ENCODE measurements around the gene NPDC1.
"Not testable (repeated sequence)": the region's sequence is repeated elsewhere in the genome, so short reads cannot be mapped to it uniquely, and the experiment has no call there.

NPDC1 gene

GRCh38 chr9:137009217-137009616, 36.8 kb downstream of the NPDC1 start:
- no peak for DNase-seq

DNA sequence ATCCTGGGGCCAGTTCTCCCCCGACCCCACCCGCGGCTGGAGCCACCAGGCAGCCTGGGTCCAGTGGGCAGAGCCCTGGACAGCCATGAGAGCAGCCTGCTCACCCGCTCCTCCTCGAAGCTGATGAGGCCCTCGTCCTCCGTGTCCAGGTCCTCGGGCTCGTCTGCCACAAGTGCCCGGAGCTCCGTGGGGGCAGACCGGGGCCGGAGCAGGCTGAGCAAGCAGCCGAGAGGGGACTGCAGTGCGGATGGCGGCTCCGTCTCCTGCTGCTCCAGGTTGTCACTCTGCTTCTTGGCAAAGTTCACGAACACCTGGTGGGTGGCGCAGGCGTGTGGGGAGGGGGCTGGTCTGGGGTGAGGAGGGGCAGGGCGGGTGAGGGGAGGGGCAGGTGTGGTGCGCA, 37.7 kb downstream of the NPDC1 start:
- no peak for DNase-seq

- no peak for DNase-seq
Measured at GRCh38 chr9:137007816-137008270, 38.1 kb downstream of the NPDC1 start.

DNA sequence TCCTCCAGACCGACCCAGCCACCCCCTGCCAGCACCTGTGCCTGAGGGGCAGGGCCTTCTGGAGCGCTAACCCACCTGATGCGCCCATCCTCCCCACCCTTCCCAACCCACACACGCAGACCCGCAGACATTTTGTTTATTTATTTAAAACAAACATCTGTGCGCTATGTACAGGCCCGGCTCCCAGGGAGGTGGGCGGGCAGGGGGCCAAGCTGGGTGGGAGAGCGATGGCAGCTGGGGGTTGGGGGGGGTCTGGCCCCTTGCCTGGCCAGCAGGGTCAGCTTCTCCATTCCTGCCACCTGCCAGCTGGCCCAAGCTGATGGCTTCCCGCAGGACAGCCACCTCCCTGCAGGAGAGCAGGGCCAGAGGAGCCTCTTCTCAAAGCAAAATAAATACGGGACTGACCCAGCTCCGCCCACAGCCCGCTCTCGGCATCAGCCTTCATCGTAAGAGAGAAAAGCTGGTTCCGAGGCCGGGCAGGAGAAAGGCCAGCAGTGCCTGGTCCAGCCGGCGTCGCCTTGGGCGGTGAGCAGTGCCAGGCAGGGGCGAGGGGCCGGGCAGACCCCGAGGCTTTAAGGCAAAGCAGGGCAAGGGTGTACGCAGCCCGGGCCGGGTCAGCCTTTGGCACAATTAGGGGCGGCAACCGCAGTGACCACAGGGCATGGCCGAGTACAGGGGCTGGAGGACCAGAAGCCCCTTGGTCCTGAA, 38.7 kb downstream of the NPDC1 start:
- DNase-seq = no peak

- DNase-seq = no peak
Measured at GRCh38 chr9:137006116-137007003, 39.6 kb downstream of the NPDC1 start.

GRCh38 chr9:137004285-137004684, 41.7 kb downstream of the NPDC1 start:
- not testable (repeated sequence) for DNase-seq

GRCh38 chr9:137002646-137003041, 43.3 kb downstream of the NPDC1 start:
- DNase-seq = no peak

DNA sequence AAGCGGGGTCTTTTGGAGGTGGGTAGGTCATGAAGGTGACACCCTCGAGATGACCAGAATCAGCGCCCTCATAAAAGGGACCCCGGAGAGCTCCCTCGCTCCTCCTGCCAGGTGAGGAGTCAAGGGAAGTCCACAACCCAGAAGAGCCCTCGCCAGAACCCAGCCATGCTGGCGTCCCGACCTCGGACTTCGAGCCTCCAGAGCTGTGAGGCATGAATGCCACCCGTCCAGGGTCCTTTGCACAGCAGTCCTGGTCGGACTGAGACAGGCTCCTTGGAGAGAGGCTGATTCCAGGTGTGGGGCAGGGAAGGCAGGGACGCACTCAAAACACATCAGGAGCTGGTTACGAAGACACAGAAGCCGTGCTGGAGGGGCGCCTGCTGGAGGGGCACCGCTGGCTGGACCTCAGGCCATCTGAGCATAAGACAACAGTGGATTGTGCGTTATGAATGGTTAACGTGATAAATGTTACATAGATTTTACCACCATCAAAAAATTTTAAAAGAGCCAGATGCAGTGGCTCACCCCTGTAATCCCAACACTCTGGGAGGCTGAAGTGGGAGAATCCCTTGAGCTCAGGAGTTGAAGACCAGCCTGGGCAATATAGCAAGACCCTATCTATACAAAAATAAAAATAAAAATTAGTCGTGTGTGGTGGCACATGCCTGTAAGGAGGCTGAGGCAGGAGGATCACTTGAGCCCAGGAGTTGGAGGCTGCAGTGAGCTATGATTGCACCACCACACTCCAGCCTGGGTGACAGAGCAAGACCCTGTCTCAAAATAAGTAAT, 43.9 kb downstream of the NPDC1 start:
- no peak for DNase-seq

DNA sequence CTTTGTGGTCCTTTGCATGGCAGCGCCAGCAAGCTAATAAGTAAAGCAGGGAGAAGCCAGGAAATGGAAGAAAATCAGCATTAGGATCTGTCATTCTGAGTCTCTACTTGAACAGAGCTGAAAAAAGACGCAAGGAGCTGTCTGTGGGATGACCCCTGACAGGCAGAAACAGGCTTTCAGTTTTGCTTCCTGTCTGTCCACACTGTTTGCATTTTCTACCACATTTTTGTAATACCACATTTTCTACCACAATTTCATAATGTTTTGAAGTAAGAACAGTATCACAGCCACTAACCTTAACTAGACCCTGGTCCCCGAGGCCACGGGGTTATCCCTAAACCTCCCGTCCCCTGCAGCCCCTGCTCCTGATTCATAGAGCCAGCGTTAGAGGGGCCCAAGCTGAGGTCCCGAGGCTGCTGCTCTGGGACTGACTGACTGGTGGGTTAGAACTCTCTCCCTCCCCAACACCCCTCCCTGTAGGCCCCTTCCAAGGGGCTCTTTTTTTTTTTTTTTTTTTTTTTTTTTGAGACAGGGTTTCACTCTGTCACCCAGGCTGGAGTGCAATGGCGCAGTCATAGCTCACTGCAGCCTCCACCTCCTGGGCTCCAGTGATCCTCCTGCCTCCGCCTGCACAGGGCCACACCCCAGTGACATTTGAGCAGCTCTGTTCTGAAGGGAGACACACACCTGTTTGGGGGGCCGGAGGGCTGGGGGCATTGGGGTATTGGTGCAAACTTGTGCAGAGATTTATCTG, 45.6 kb downstream of the NPDC1 start:
- DNase-seq = peak; percentile 36

DNA sequence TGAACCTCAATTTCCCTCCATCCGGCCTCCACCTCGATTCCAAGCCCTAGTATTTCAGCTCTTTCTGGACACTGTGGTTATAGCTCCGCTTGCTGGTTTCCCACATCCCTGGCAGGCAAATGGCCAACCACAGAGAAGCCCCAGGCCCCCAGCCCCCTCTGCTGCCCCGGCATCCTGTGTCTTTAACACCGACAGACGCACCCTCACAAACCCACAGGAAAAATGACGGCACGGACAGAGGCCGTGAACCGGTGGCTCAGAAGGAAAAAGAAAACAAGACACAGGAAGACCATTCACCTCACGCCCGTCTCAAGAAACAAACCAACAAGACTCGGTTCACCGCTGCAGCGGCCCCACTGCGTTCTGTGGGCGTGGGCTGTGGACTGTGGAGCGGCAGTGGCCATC, 48.1 kb downstream of the NPDC1 start:
- DNase-seq = no peak

- DNase-seq = no peak
Measured at GRCh38 chr9:136997371-136997770, 48.6 kb downstream of the NPDC1 start.

DNA sequence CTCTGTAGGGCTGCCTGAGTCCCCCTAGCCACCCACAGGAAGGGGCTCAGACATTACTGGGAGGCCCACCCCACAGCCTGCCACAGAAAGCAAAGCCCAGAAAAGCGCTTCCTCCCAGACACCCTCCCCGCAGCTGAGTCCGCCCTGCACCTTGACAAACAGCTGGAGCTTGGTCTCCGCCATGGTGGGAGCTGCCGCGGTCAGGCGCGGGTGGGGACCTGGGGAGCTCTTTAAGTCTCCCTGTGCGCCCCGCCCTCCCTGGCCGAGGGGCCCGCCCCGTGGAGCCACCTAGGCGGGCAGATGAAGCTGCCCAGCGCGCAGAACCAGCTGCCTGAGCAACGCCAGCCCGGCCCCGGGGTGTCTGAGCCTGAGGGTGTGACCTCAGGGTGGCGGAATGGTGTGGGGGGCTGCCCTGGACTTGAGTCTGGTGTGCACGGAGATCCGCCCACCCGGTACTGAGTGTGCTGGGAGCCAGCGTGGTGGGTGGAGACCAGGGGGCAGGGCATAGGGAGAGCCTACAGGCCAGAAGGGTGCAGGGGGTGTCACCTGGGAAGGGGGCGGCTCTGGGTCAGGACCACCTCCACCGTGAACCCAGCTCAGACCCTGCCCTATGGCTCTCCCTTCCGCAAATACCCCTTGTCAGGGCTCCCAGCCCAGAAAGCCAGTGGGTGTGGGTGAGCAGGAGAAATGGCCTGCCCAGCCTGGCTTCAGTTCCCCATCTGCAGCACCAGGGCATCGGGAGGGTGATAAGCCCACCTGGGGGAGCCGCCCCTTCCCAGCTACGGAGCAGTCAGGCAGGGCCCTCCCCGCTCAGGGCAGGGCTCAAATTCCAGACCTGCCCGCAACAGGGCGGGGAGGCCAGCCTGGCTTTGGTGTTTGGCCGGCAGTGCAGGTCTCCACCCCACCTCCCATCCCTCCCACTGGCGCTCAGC, 49.4 kb downstream of the NPDC1 start, which contains the start of gene CLIC3:
CLIC3 (minus strand) TSS at position 208 of the 932 bp plus-strand sequence; CDS start at position 183, 25 bp downstream.
- no peak for DNase-seq

- no peak for DNase-seq
Measured at GRCh38 chr9:136995772-136996311, 50.1 kb downstream of the NPDC1 start.

GRCh38 chr9:136995362-136995761, 50.6 kb downstream of the NPDC1 start:
- DNase-seq = no peak

GRCh38 chr9:136994888-136995230, 51.1 kb downstream of the NPDC1 start:
- DNase-seq = no peak

- DNase-seq = no peak
Measured at GRCh38 chr9:136994180-136994887, 51.6 kb downstream of the NPDC1 start.

GRCh38 chr9:136992819-136993369, 53.1 kb downstream of the NPDC1 start:
- DNase-seq = no peak

GRCh38 chr9:136991993-136992818, 53.8 kb downstream of the NPDC1 start, which contains the start of gene PAXX:
Gene PAXX, plus strand, starts transcription at chr9:136992422. Its CDS starts 22 bp downstream, at chr9:136992444.
- peak; percentile 81 for DNase-seq
